GM12878 (cell line): ENCODE results near the gene SAMD1. TPM values are rescaled to one million over a fixed set of nuclear protein-coding genes. Genes with fewer than 3 reads are reported as not detected.

Source experiments
- ASH2L ChIP-seq: fragments of 300-600, 200-600 bp; sonication (generic); IDR thresholded peaks from 2 replicates; pipeline ENCODE4 v1.6.1; 2017; ENCODE audit warnings: low read depth, mild to moderate bottlenecking, borderline replicate concordance
- ATF7 ChIP-seq: fragments of 450-650 bp; IDR thresholded peaks from 2 replicates; pipeline ENCODE4 v1.6.1; 2016; ENCODE audit warnings: low read depth, mild to moderate bottlenecking
- CEBPB ChIP-seq, 2 experiments: fragments of 150-350 bp in 1 of 2; IDR thresholded peaks; 2 replicates each; pipeline ENCODE4 v1.6.1; 2012 to 2014; ENCODE audit warnings: low read depth in 2 of 2, low read length in 2 of 2, borderline replicate concordance in 1 of 2, inconsistent platforms in 1 of 2
- CHD1 ChIP-seq: IDR thresholded peaks from 2 replicates; pipeline ENCODE4 v1.6.1; 2012; ENCODE audit warnings: low read depth, low read length, improper control_type of control experiment
- CHD4 ChIP-seq: fragments of 200-600 bp; sonication (generic); IDR thresholded peaks from 2 replicates; pipeline ENCODE4 v1.6.1; 2016; ENCODE audit warnings: mild to moderate bottlenecking
- FOXK2 ChIP-seq: fragments of 450-650 bp; IDR thresholded peaks from 2 replicates; pipeline ENCODE4 v1.6.1; 2017; ENCODE audit warnings: mild to moderate bottlenecking, moderate library complexity
- GABPA ChIP-seq: IDR thresholded peaks from 2 replicates; pipeline ENCODE4 v1.6.1; 2014; ENCODE audit warnings: antibody characterized with exemption, low read depth, mild to moderate bottlenecking, inconsistent platforms
- MXI1 ChIP-seq: fragments of 150-350 bp; IDR thresholded peaks from 2 replicates; pipeline ENCODE4 v1.6.1; 2011; ENCODE audit warnings: low read depth, mild to moderate bottlenecking, inconsistent platforms, low read length, improper control_type of control experiment
- PAX5 ChIP-seq: IDR thresholded peaks from 2 replicates; pipeline ENCODE4 v1.6.1; 2011; ENCODE audit warnings: low read depth, low read length, borderline replicate concordance
- POU2F2 ChIP-seq: IDR thresholded peaks from 3 replicates; pipeline ENCODE4 v1.6.1; 2011; ENCODE audit warnings: low read depth, mild to moderate bottlenecking, low read length, borderline replicate concordance
- RAD21 ChIP-seq: IDR thresholded peaks from 2 replicates; pipeline ENCODE4 v1.6.1; 2011; ENCODE audit warnings: mild to moderate bottlenecking, low read depth, low read length, moderate library complexity; ENCODE audit not compliant: insufficient read depth
- ZNF24 ChIP-seq: fragments of 450-650 bp; IDR thresholded peaks from 2 replicates; pipeline ENCODE4 v1.6.1; 2017; ENCODE audit warnings: antibody characterized with exemption, mild to moderate bottlenecking
- polyA plus RNA-seq, 11 experiments: library from polyadenylated mRNA; depleted of rRNA in 4 of 11; unstranded in 6 of 11; stranded (reverse) in 5 of 11; fragments of >200 nt; fragmentation: Nextera tagmentation in 4 of 11; fragmentation: Illumina TruSeq in 1 of 11; extraction: Ambion mirVana in 4 of 11; extraction: Trizol in 1 of 11; gene quantifications; 1 replicate in 1 of 11; 2 replicates in 10 of 11; pipeline versions ENCODE4 v1.2.1 to v1.2.3, GENCODE V29; 2011 to 2016; ENCODE audit warnings: inconsistent platforms in 2 of 11, missing spikeins in 2 of 11, low read depth in 1 of 11
- total RNA-seq, 4 experiments: library from RNA; depleted of rRNA in 3 of 4; stranded (reverse); fragments of >200 nt in 3 of 4; fragmentation: Illumina TruSeq in 1 of 4; extraction: Trizol in 1 of 4; gene quantifications; 2 replicates each; pipeline versions ENCODE4 v1.2.1 to v1.2.3, GENCODE V29; 2013 to 2021
- TF ChIP-seq, protein P1 (sequence below): IDR thresholded peaks from 2 replicates; pipeline ENCODE4 v1.6.1; 2012; ENCODE audit warnings: mild to moderate bottlenecking, low read depth, low read length
- TF ChIP-seq, protein P2 (sequence below): fragments of 450-650 bp; IDR thresholded peaks from 2 replicates; pipeline ENCODE4 v1.6.1; 2017; ENCODE audit warnings: mild to moderate bottlenecking, low read depth, inconsistent platforms; ENCODE audit not compliant: poor library complexity, severe bottlenecking

The SAMD1 gene
- total and polyA plus RNA-seq, 10 of the 15 experiments (the other 5 are each of a cell fraction or from before 2014, with no cell fraction given), result 3.0 to 71.7 (median 19.3) TPM

- TF ChIP-seq CEBPB (IDR thresholded peaks at IDR 0.05; ENCODE audit: borderline replicate concordance in 1 of 2, low read depth in 2 of 2, low read length in 2 of 2), result no peak
- no peak for TF ChIP-seq ASH2L
- no peak for TF ChIP-seq GABPA
- TF ChIP-seq PAX5, result no peak
- TF ChIP-seq, protein P1, sequence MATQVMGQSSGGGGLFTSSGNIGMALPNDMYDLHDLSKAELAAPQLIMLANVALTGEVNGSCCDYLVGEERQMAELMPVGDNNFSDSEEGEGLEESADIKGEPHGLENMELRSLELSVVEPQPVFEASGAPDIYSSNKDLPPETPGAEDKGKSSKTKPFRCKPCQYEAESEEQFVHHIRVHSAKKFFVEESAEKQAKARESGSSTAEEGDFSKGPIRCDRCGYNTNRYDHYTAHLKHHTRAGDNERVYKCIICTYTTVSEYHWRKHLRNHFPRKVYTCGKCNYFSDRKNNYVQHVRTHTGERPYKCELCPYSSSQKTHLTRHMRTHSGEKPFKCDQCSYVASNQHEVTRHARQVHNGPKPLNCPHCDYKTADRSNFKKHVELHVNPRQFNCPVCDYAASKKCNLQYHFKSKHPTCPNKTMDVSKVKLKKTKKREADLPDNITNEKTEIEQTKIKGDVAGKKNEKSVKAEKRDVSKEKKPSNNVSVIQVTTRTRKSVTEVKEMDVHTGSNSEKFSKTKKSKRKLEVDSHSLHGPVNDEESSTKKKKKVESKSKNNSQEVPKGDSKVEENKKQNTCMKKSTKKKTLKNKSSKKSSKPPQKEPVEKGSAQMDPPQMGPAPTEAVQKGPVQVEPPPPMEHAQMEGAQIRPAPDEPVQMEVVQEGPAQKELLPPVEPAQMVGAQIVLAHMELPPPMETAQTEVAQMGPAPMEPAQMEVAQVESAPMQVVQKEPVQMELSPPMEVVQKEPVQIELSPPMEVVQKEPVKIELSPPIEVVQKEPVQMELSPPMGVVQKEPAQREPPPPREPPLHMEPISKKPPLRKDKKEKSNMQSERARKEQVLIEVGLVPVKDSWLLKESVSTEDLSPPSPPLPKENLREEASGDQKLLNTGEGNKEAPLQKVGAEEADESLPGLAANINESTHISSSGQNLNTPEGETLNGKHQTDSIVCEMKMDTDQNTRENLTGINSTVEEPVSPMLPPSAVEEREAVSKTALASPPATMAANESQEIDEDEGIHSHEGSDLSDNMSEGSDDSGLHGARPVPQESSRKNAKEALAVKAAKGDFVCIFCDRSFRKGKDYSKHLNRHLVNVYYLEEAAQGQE, result no peak
- no peak for TF ChIP-seq ATF7
- no peak for TF ChIP-seq POU2F2
- TF ChIP-seq MXI1, result no peak
- TF ChIP-seq CHD1, result no peak
- TF ChIP-seq, protein P2, sequence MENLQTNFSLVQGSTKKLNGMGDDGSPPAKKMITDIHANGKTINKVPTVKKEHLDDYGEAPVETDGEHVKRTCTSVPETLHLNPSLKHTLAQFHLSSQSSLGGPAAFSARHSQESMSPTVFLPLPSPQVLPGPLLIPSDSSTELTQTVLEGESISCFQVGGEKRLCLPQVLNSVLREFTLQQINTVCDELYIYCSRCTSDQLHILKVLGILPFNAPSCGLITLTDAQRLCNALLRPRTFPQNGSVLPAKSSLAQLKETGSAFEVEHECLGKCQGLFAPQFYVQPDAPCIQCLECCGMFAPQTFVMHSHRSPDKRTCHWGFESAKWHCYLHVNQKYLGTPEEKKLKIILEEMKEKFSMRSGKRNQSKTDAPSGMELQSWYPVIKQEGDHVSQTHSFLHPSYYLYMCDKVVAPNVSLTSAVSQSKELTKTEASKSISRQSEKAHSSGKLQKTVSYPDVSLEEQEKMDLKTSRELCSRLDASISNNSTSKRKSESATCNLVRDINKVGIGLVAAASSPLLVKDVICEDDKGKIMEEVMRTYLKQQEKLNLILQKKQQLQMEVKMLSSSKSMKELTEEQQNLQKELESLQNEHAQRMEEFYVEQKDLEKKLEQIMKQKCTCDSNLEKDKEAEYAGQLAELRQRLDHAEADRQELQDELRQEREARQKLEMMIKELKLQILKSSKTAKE, result no peak
- no peak for TF ChIP-seq CHD4
- no peak for TF ChIP-seq ZNF24
- no peak for TF ChIP-seq FOXK2
- TF ChIP-seq RAD21, result no peak
These were observed 12.8 kb upstream of the SAMD1 start (continued) for GRCh38 chr19:14103310-14103709.
